ENCODE results near the gene FAM186B. TPM values are rescaled to one million over a fixed set of nuclear protein-coding genes. Genes with fewer than 3 reads are reported as not detected.

The FAM186B gene
- total and polyA plus RNA-seq, 2 of the 13 experiments (the other 11 are each of a cell fraction or from before 2014, with no cell fraction given), result 0.07 to 0.20 TPM

GRCh38 chr12:49567611-49568441 is 37.6 kb downstream of the FAM186B start, which contains the start of gene MCRS1 (continued):
- no peak for TF ChIP-seq ZNF318 (CRISPR knock-in tag; IDR thresholded peaks at IDR 0.05)
- peak; percentile 78; the same call in 1 of the 2 replicates for TF ChIP-seq SP5 (CRISPR knock-in tag; IDR thresholded peaks at IDR 0.05; ENCODE audit: borderline replicate concordance, low read depth)
- TF ChIP-seq REPIN1 (CRISPR knock-in tag; IDR thresholded peaks at IDR 0.05; ENCODE audit: borderline replicate concordance, low read depth), result peak; percentile 12; the same call in 1 of the 2 replicates
- 0 out of 2 replicates have a peak, but pooled peaks have one; percentile 57 for TF ChIP-seq ZNF235 (CRISPR knock-in tag; IDR thresholded peaks at IDR 0.05; ENCODE audit: borderline replicate concordance)
- no peak for TF ChIP-seq FOSL1 (CRISPR knock-in tag; IDR thresholded peaks at IDR 0.05; ENCODE audit: borderline replicate concordance)
- TF ChIP-seq, protein P1, sequence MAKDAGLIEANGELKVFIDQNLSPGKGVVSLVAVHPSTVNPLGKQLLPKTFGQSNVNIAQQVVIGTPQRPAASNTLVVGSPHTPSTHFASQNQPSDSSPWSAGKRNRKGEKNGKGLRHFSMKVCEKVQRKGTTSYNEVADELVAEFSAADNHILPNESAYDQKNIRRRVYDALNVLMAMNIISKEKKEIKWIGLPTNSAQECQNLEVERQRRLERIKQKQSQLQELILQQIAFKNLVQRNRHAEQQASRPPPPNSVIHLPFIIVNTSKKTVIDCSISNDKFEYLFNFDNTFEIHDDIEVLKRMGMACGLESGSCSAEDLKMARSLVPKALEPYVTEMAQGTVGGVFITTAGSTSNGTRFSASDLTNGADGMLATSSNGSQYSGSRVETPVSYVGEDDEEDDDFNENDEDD (CRISPR knock-in tag; IDR thresholded peaks at IDR 0.05; ENCODE audit: borderline replicate concordance), result no peak
- no peak for TF ChIP-seq ZEB1 (IDR thresholded peaks at IDR 0.05; ENCODE audit: insufficient replicate concordance, low read depth)
- TF ChIP-seq, protein P2, sequence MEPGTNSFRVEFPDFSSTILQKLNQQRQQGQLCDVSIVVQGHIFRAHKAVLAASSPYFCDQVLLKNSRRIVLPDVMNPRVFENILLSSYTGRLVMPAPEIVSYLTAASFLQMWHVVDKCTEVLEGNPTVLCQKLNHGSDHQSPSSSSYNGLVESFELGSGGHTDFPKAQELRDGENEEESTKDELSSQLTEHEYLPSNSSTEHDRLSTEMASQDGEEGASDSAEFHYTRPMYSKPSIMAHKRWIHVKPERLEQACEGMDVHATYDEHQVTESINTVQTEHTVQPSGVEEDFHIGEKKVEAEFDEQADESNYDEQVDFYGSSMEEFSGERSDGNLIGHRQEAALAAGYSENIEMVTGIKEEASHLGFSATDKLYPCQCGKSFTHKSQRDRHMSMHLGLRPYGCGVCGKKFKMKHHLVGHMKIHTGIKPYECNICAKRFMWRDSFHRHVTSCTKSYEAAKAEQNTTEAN (CRISPR knock-in tag; conservative IDR thresholded peaks at IDR 0.05), result no peak
- TF ChIP-seq ZNF367 (CRISPR knock-in tag; IDR thresholded peaks at IDR 0.05; ENCODE audit: borderline replicate concordance), result no peak
- no peak for TF ChIP-seq TCF7L2 (IDR thresholded peaks at IDR 0.05; ENCODE audit: low read depth, low read length)
- TF ChIP-seq, protein P3, sequence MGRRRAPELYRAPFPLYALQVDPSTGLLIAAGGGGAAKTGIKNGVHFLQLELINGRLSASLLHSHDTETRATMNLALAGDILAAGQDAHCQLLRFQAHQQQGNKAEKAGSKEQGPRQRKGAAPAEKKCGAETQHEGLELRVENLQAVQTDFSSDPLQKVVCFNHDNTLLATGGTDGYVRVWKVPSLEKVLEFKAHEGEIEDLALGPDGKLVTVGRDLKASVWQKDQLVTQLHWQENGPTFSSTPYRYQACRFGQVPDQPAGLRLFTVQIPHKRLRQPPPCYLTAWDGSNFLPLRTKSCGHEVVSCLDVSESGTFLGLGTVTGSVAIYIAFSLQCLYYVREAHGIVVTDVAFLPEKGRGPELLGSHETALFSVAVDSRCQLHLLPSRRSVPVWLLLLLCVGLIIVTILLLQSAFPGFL (CRISPR knock-in tag; IDR thresholded peaks at IDR 0.05), result no peak
- TF ChIP-seq, protein P4, sequence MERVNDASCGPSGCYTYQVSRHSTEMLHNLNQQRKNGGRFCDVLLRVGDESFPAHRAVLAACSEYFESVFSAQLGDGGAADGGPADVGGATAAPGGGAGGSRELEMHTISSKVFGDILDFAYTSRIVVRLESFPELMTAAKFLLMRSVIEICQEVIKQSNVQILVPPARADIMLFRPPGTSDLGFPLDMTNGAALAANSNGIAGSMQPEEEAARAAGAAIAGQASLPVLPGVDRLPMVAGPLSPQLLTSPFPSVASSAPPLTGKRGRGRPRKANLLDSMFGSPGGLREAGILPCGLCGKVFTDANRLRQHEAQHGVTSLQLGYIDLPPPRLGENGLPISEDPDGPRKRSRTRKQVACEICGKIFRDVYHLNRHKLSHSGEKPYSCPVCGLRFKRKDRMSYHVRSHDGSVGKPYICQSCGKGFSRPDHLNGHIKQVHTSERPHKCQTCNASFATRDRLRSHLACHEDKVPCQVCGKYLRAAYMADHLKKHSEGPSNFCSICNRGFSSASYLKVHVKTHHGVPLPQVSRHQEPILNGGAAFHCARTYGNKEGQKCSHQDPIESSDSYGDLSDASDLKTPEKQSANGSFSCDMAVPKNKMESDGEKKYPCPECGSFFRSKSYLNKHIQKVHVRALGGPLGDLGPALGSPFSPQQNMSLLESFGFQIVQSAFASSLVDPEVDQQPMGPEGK (CRISPR knock-in tag; IDR thresholded peaks at IDR 0.05), result peak; percentile 54; the same call in 1 of the 2 replicates
- peak; percentile 89 for TF ChIP-seq CREM (IDR thresholded peaks at IDR 0.05)
- TF ChIP-seq CREM (CRISPR knock-in tag; IDR thresholded peaks at IDR 0.05), result no peak
